GM13977 (cell line): Measurements from ENCODE around the gene ROBO1.

Experiments used
- DNase-seq: peaks from one replicate; pipeline ENCODE4 v3.0.0; 2012; ENCODE audit warnings: low spot score
- CTCF ChIP-seq: IDR thresholded peaks from 2 replicates; pipeline ENCODE4 v1.5.1; 2012; ENCODE audit warnings: mild to moderate bottlenecking, control low read depth; ENCODE audit not compliant: insufficient read depth; ENCODE audit errors: extremely low read depth, missing control alignments
- in situ Hi-C: fragments of 300-500 bp; cut with MboI; formaldehyde crosslinking; loops from one replicate; pipeline ENCODE4 v1.12.0; 2022; ENCODE audit warnings: low sequenced_read_pairs, low pct_unique_long_range_greater_than_20kb, mixed read lengths, inconsistent platforms; ENCODE audit not compliant: unreplicated experiment

ROBO1 gene

GRCh38 chr3:78858174-78858573 is 909.6 kb downstream of the ROBO1 start:
- DNase-seq: no peak
- in situ Hi-C loops: no loop called here
- TF ChIP-seq CTCF: no peak

GRCh38 chr3:78857494-78858111 is 910.2 kb downstream of the ROBO1 start:
- peak; percentile 12 for TF ChIP-seq CTCF
- in situ Hi-C loops: no loop called here
- no peak for DNase-seq

GRCh38 chr3:78856164-78856563 is 911.6 kb downstream of the ROBO1 start:
- no peak for DNase-seq
- in situ Hi-C loops: no loop called here
- TF ChIP-seq CTCF: no peak

GRCh38 chr3:78855190-78855589 is 912.6 kb downstream of the ROBO1 start:
- TF ChIP-seq CTCF: no peak
- DNase-seq: no peak
- in situ Hi-C loops: no loop called here

- in situ Hi-C loops: no loop called here
- no peak for DNase-seq
- no peak for TF ChIP-seq CTCF
Measured at GRCh38 chr3:78848392-78849288, 919.2 kb downstream of the ROBO1 start.

GRCh38 chr3:78847603-78848002 is 920.2 kb downstream of the ROBO1 start:
- in situ Hi-C loops: no loop called here
- TF ChIP-seq CTCF: no peak
- no peak for DNase-seq
